HEK293 (cell line): ENCODE results near the gene POU4F1.
A peak's percentile ranks its signal among the peaks of the same experiment; 100 is the strongest.

Source experiments
- AEBP2 ChIP-seq: fragments of 450-650 bp; formaldehyde crosslinking; IDR thresholded peaks from 2 replicates; pipeline ENCODE4 v1.5.1; 2016; ENCODE audit warnings: missing biosample characterization, missing genetic modification characterization, borderline replicate concordance
- ATF2 ChIP-seq: fragments of 450-650 bp; formaldehyde crosslinking; IDR thresholded peaks from 2 replicates; pipeline ENCODE4 v1.5.1; 2016; ENCODE audit warnings: missing biosample characterization, missing genetic modification characterization, low read depth
- BCL11B ChIP-seq: fragments of 450-650 bp; formaldehyde crosslinking; IDR thresholded peaks from 2 replicates; pipeline ENCODE4 v1.5.1; 2016; ENCODE audit warnings: low read depth, missing biosample characterization, missing genetic modification characterization
- HOXC10 ChIP-seq: sonication (generic); formaldehyde crosslinking; IDR thresholded peaks from 2 replicates; pipeline ENCODE4 v1.8.1; 2023; ENCODE audit warnings: mild to moderate bottlenecking, missing genetic modification reagents
- KLF1 ChIP-seq: fragments of 450-650 bp; formaldehyde crosslinking; IDR thresholded peaks from 2 replicates; pipeline ENCODE4 v1.5.1; 2016; ENCODE audit warnings: missing biosample characterization, missing genetic modification characterization
- RBAK ChIP-seq: fragments of 450-650 bp; formaldehyde crosslinking; IDR thresholded peaks from 2 replicates; pipeline ENCODE4 v1.5.1; 2016; ENCODE audit warnings: missing biosample characterization, missing genetic modification characterization
- SP3 ChIP-seq: fragments of 450-650 bp; formaldehyde crosslinking; IDR thresholded peaks from 2 replicates; pipeline ENCODE4 v1.5.1; 2016; ENCODE audit warnings: missing biosample characterization, missing genetic modification characterization
- ZBTB17 ChIP-seq: fragments of 450-650 bp; formaldehyde crosslinking; IDR thresholded peaks from 2 replicates; pipeline ENCODE4 v1.5.1; 2016; ENCODE audit warnings: missing biosample characterization, missing genetic modification characterization
- ZBTB26 ChIP-seq: fragments of 450-650 bp; formaldehyde crosslinking; optimal IDR thresholded peaks from 2 replicates; pipeline ENCODE3; 2016; ENCODE audit warnings: missing biosample characterization, mild to moderate bottlenecking, missing genetic modification characterization
- ZBTB48 ChIP-seq: fragments of 450-650 bp; formaldehyde crosslinking; IDR thresholded peaks from 2 replicates; pipeline ENCODE4 v1.5.1; 2016; ENCODE audit warnings: missing biosample characterization, missing genetic modification characterization
- ZBTB6 ChIP-seq: fragments of 450-650 bp; formaldehyde crosslinking; IDR thresholded peaks from 2 replicates; pipeline ENCODE4 v1.5.1; 2017; ENCODE audit warnings: missing biosample characterization, missing genetic modification characterization
- ZFP41 ChIP-seq: fragments of 450-650 bp; formaldehyde crosslinking; IDR thresholded peaks from 2 replicates; pipeline ENCODE4 v1.5.1; 2016; ENCODE audit warnings: missing biosample characterization, missing genetic modification characterization, borderline replicate concordance
- ZNF10 ChIP-seq: fragments of 450-650 bp; formaldehyde crosslinking; IDR thresholded peaks from 2 replicates; pipeline ENCODE4 v1.5.1; 2017; ENCODE audit warnings: missing biosample characterization, missing genetic modification characterization
- ZNF133 ChIP-seq: fragments of 450-650 bp; formaldehyde crosslinking; IDR thresholded peaks from 2 replicates; pipeline ENCODE4 v1.5.1; 2016; ENCODE audit warnings: missing biosample characterization, missing genetic modification characterization
- ZNF155 ChIP-seq: fragments of 450-650 bp; formaldehyde crosslinking; IDR thresholded peaks from 2 replicates; pipeline ENCODE4 v1.5.1; 2016; ENCODE audit warnings: missing biosample characterization, missing genetic modification characterization
- ZNF175 ChIP-seq: fragments of 450-650 bp; formaldehyde crosslinking; IDR thresholded peaks from 2 replicates; pipeline ENCODE4 v1.5.1; 2016; ENCODE audit warnings: missing biosample characterization, missing genetic modification characterization
- ZNF223 ChIP-seq: fragments of 450-650 bp; formaldehyde crosslinking; IDR thresholded peaks from 2 replicates; pipeline ENCODE4 v1.5.1; 2016; ENCODE audit warnings: missing biosample characterization, missing genetic modification characterization
- ZNF302 ChIP-seq: fragments of 450-650 bp; formaldehyde crosslinking; IDR thresholded peaks from 2 replicates; pipeline ENCODE4 v1.5.1; 2016; ENCODE audit warnings: missing biosample characterization, missing genetic modification characterization, low read depth
- ZNF335 ChIP-seq: fragments of 450-650 bp; formaldehyde crosslinking; conservative IDR thresholded peaks from 2 replicates; pipeline ENCODE4 v1.5.1; 2016; ENCODE audit warnings: missing biosample characterization, missing genetic modification characterization
- ZNF423 ChIP-seq: fragments of 450-650 bp; formaldehyde crosslinking; IDR thresholded peaks from 2 replicates; pipeline ENCODE4 v1.5.1; 2016; ENCODE audit warnings: missing biosample characterization, missing genetic modification characterization
- ZNF488 ChIP-seq: fragments of 450-650 bp; formaldehyde crosslinking; IDR thresholded peaks from 2 replicates; pipeline ENCODE4 v1.5.1; 2016; ENCODE audit warnings: missing biosample characterization, missing genetic modification characterization
- ZNF529 ChIP-seq: fragments of 450-650 bp; formaldehyde crosslinking; IDR thresholded peaks from 2 replicates; pipeline ENCODE4 v1.5.1; 2017; ENCODE audit warnings: missing genetic modification characterization, missing biosample characterization; ENCODE audit not compliant: insufficient replicate concordance
- ZNF558 ChIP-seq: fragments of 450-650 bp; formaldehyde crosslinking; IDR thresholded peaks from 2 replicates; pipeline ENCODE4 v1.5.1; 2016; ENCODE audit warnings: missing biosample characterization, missing genetic modification characterization
- ZNF600 ChIP-seq: fragments of 450-650 bp; formaldehyde crosslinking; IDR thresholded peaks from 2 replicates; pipeline ENCODE4 v1.5.1; 2016; ENCODE audit warnings: missing biosample characterization, missing genetic modification characterization
- ZNF654 ChIP-seq: fragments of 450-650 bp; formaldehyde crosslinking; IDR thresholded peaks from 2 replicates; pipeline ENCODE4 v1.5.1; 2016; ENCODE audit warnings: low read depth, missing biosample characterization, missing genetic modification characterization
- ZNF677 ChIP-seq: fragments of 450-650 bp; IDR thresholded peaks from 2 replicates; pipeline ENCODE4 v1.5.0; 2018; ENCODE audit warnings: missing biosample characterization, mild to moderate bottlenecking, missing genetic modification characterization, moderate library complexity
- TF ChIP-seq, protein P1 (sequence below): fragments of 450-650 bp; formaldehyde crosslinking; IDR thresholded peaks from 2 replicates; pipeline ENCODE4 v1.5.1; 2016; ENCODE audit warnings: missing biosample characterization, missing genetic modification characterization
- TF ChIP-seq, protein P2 (sequence below): fragments of 450-650 bp; formaldehyde crosslinking; IDR thresholded peaks from 2 replicates; pipeline ENCODE4 v1.5.1; 2016; ENCODE audit warnings: missing biosample characterization, missing genetic modification characterization
- TF ChIP-seq, protein P3 (sequence below): fragments of 450-650 bp; formaldehyde crosslinking; IDR thresholded peaks from 2 replicates; pipeline ENCODE4 v1.5.1; 2016; ENCODE audit warnings: missing biosample characterization, missing genetic modification characterization

The POU4F1 gene

DNA sequence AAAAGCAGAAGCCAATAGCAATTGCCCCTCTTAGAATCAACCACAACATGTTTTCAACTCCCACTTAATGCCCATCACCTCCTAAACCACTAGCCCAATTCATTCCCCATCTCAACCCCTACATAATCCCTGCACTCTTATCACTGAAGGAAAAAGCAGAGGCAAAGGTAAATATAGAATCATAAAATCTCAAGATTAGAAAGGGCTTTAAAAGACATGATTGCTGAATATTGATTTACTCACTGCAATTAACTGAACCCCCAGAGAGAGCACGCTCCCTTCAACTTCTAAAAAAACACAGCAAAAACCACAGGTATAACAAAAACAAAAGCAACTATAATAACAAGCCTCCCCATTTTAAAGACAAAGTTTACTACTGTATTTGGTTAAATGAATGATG, 15.1 kb upstream of the POU4F1 start (continued):
- TF ChIP-seq ZNF423 (peak; percentile 57; the same call in 1 of the 2 replicates), ZNF175 (tag by site-specific recombination) (no peak), RBAK (no peak), BCL11B (tag by site-specific recombination) (peak; percentile 98), ZNF529 (tag by site-specific recombination) (no peak), ZNF600 (tag by site-specific recombination) (no peak), ZNF654 (no peak), ZNF10 (tag by site-specific recombination) (no peak), ZNF677 (tag by site-specific recombination) (no peak), ZBTB26 (no peak), AEBP2 (no peak), ZFP41 (tag by site-specific recombination) (no peak), ZNF558 (tag by site-specific recombination) (no peak), ZNF302 (tag by site-specific recombination) (no peak), ZBTB48 (tag by site-specific recombination) (no peak), KLF1 (tag by site-specific recombination) (no peak), ZNF223 (tag by site-specific recombination) (no peak), ZNF335 (tag by site-specific recombination) (no peak), ZBTB6 (no peak), SP3 (tag by site-specific recombination) (no peak), HOXC10 (CRISPR knock-in tag) (no peak), ATF2 (tag by site-specific recombination) (no peak), ZBTB17 (tag by site-specific recombination) (no peak), ZNF155 (tag by site-specific recombination) (no peak), ZNF488 (tag by site-specific recombination) (0 out of 2 replicates have a peak, but pooled peaks have one; percentile 44), ZNF133 (tag by site-specific recombination) (no peak)
- TF ChIP-seq, protein P1, sequence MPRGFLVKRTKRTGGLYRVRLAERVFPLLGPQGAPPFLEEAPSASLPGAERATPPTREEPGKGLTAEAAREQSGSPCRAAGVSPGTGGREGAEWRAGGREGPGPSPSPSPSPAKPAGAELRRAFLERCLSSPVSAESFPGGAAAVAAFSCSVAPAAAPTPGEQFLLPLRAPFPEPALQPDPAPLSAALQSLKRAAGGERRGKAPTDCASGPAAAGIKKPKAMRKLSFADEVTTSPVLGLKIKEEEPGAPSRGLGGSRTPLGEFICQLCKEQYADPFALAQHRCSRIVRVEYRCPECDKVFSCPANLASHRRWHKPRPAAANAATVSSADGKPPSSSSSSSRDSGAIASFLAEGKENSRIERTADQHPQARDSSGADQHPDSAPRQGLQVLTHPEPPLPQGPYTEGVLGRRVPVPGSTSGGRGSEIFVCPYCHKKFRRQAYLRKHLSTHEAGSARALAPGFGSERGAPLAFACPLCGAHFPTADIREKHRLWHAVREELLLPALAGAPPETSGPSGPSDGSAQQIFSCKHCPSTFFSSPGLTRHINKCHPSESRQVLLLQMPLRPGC (tag by site-specific recombination), result no peak
- TF ChIP-seq, protein P2, sequence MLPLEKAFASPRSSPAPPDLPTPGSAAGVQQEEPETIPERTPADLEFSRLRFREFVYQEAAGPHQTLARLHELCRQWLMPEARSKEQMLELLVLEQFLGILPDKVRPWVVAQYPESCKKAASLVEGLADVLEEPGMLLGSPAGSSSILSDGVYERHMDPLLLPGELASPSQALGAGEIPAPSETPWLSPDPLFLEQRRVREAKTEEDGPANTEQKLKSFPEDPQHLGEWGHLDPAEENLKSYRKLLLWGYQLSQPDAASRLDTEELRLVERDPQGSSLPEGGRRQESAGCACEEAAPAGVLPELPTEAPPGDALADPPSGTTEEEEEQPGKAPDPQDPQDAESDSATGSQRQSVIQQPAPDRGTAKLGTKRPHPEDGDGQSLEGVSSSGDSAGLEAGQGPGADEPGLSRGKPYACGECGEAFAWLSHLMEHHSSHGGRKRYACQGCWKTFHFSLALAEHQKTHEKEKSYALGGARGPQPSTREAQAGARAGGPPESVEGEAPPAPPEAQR (tag by site-specific recombination), result no peak
- TF ChIP-seq, protein P3, sequence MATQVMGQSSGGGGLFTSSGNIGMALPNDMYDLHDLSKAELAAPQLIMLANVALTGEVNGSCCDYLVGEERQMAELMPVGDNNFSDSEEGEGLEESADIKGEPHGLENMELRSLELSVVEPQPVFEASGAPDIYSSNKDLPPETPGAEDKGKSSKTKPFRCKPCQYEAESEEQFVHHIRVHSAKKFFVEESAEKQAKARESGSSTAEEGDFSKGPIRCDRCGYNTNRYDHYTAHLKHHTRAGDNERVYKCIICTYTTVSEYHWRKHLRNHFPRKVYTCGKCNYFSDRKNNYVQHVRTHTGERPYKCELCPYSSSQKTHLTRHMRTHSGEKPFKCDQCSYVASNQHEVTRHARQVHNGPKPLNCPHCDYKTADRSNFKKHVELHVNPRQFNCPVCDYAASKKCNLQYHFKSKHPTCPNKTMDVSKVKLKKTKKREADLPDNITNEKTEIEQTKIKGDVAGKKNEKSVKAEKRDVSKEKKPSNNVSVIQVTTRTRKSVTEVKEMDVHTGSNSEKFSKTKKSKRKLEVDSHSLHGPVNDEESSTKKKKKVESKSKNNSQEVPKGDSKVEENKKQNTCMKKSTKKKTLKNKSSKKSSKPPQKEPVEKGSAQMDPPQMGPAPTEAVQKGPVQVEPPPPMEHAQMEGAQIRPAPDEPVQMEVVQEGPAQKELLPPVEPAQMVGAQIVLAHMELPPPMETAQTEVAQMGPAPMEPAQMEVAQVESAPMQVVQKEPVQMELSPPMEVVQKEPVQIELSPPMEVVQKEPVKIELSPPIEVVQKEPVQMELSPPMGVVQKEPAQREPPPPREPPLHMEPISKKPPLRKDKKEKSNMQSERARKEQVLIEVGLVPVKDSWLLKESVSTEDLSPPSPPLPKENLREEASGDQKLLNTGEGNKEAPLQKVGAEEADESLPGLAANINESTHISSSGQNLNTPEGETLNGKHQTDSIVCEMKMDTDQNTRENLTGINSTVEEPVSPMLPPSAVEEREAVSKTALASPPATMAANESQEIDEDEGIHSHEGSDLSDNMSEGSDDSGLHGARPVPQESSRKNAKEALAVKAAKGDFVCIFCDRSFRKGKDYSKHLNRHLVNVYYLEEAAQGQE (tag by site-specific recombination), result no peak
